ENCODE measurements around the gene CNTNAP4.

CNTNAP4 gene

DNA sequence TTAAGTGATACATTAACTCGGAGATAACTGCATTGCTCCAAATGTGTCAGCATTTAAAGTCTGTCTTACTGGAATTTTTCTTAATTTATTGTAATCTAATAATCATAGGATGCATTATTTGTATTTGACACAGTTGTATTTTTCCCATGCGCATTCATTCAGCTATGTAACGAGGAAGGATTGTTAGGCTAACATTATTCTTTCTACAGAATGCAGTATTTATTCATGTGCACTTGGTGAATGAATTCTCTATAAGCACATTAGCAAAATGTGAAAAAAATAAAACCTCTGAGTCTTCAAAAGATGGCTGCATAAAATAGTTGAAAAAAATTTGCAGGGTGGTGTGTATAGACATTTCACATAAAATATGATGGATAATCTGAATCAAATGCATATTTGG lies 168.6 kb downstream of the CNTNAP4 start:
- DNase-seq (ENCODE audit: low spot score): no peak
- Histone ChIP-seq H3K4me1 (ENCODE audit: control insufficient read depth in 2 of 2, insufficient read depth in 1 of 2, low read depth in 1 of 2, low read length in 2 of 2) (peaks cover 0 to 3% of the 10 kb centered on the region in 2 donors), H2BK12ac (ENCODE audit: low read length) (no peak overlapping the region), H3K4ac (ENCODE audit: low read length) (no peak overlapping the region), H2BK15ac (ENCODE audit: low read length) (no peak overlapping the region), H3K4me2 (ENCODE audit: insufficient read depth, low read length, poor library complexity, severe bottlenecking) (no peak overlapping the region), H2BK5ac (ENCODE audit: low read length) (no peak overlapping the region), H3K27ac (replicated peaks; ENCODE audit: low read length) (no peak overlapping the region), H3K79me1 (ENCODE audit: low read depth, low read length) (no peaks in the 10 kb centered on the region), H2BK120ac (ENCODE audit: low read depth, low read length) (no peak overlapping the region), H3K27me3 (ENCODE audit: control insufficient read depth in 3 of 3, insufficient read depth in 3 of 3, low read depth in 1 of 3, low read length in 3 of 3) (no peaks in the 10 kb centered on the region), H4K91ac (ENCODE audit: low read depth, low read length, poor library complexity) (no peak overlapping the region), H2AK5ac (ENCODE audit: low read depth, low read length) (no peak overlapping the region), H3K18ac (ENCODE audit: low read length) (no peak overlapping the region), H3K14ac (ENCODE audit: low read length) (no peak overlapping the region), H2AFZ (ENCODE audit: low read length) (no peak overlapping the region), H3K9me3 (replicated peaks in 1 of 2; ENCODE audit: control insufficient read depth in 2 of 2, insufficient read depth in 1 of 2, low read depth in 1 of 2, low read length in 2 of 2) (peaks cover 0 to 2% of the 10 kb centered on the region in 2 donors), H4K8ac (ENCODE audit: low read depth, low read length) (no peak overlapping the region), H3K36me3 (replicated peaks in 1 of 2; ENCODE audit: control insufficient read depth in 2 of 2, insufficient read depth in 2 of 2, low read length in 2 of 2) (no peaks in the 10 kb centered on the region), H3K9ac (ENCODE audit: low read depth, low read length, poor library complexity) (no peak overlapping the region), H3K23ac (ENCODE audit: low read depth, low read length, poor library complexity) (no peak overlapping the region), H3K4me3 (ENCODE audit: low read length in 2 of 2) (no peak overlapping the region)
- WGBS, 2 donors (ENCODE audit: extremely low coverage in 2 of 2, insufficient read length in 2 of 2, insufficient replicate concordance in 1 of 2): no CpG with 5 or more reads among the region's 3 CpGs

DNA sequence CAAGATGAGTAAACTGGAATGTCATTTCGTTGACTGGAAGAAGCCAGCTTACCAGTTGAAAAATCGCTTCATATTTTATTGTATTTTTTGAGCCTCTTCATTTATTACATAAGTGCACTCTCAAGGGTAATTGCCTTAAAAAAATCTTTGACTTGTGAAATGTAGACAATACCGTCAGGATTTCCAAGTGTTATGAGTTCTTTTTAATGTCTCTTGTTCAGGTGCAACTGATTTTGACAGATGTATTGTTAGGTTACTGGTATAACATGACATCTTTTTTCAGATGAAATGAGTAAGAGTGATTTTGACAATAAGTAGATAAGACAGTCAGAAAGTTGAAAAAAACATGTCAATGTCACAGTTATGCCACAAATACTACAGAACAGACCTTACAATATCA lies 169.1 kb downstream of the CNTNAP4 start:
- Histone ChIP-seq H3K79me1 (ENCODE audit: low read depth, low read length) (no peaks in the 10 kb centered on the region), H2AFZ (ENCODE audit: low read length) (no peak overlapping the region), H3K4me3 (ENCODE audit: low read length in 2 of 2) (no peak overlapping the region), H3K27me3 (ENCODE audit: control insufficient read depth in 3 of 3, insufficient read depth in 3 of 3, low read depth in 1 of 3, low read length in 3 of 3) (no peaks in the 10 kb centered on the region), H3K14ac (ENCODE audit: low read length) (no peak overlapping the region), H3K18ac (ENCODE audit: low read length) (no peak overlapping the region), H3K4me1 (ENCODE audit: control insufficient read depth in 2 of 2, insufficient read depth in 1 of 2, low read depth in 1 of 2, low read length in 2 of 2) (peaks cover 0 to 3% of the 10 kb centered on the region in 2 donors), H3K4ac (ENCODE audit: low read length) (no peak overlapping the region), H2BK12ac (ENCODE audit: low read length) (no peak overlapping the region), H4K91ac (ENCODE audit: low read depth, low read length, poor library complexity) (no peak overlapping the region), H4K8ac (ENCODE audit: low read depth, low read length) (no peak overlapping the region), H2BK15ac (ENCODE audit: low read length) (no peak overlapping the region), H3K9me3 (replicated peaks in 1 of 2; ENCODE audit: control insufficient read depth in 2 of 2, insufficient read depth in 1 of 2, low read depth in 1 of 2, low read length in 2 of 2) (peaks cover 0 to 2% of the 10 kb centered on the region in 2 donors), H2BK5ac (ENCODE audit: low read length) (no peak overlapping the region), H2BK120ac (ENCODE audit: low read depth, low read length) (no peak overlapping the region), H2AK5ac (ENCODE audit: low read depth, low read length) (no peak overlapping the region), H3K9ac (ENCODE audit: low read depth, low read length, poor library complexity) (no peak overlapping the region), H3K23ac (ENCODE audit: low read depth, low read length, poor library complexity) (no peak overlapping the region), H3K4me2 (ENCODE audit: insufficient read depth, low read length, poor library complexity, severe bottlenecking) (no peak overlapping the region), H3K27ac (replicated peaks; ENCODE audit: low read length) (no peak overlapping the region), H3K36me3 (replicated peaks in 1 of 2; ENCODE audit: control insufficient read depth in 2 of 2, insufficient read depth in 2 of 2, low read length in 2 of 2) (no peaks in the 10 kb centered on the region)
- DNase-seq (ENCODE audit: low spot score): no peak
- no CpG with 5 or more reads among the region's 3 CpGs for WGBS, 2 donors (ENCODE audit: extremely low coverage in 2 of 2, insufficient read length in 2 of 2, insufficient replicate concordance in 1 of 2)

DNA sequence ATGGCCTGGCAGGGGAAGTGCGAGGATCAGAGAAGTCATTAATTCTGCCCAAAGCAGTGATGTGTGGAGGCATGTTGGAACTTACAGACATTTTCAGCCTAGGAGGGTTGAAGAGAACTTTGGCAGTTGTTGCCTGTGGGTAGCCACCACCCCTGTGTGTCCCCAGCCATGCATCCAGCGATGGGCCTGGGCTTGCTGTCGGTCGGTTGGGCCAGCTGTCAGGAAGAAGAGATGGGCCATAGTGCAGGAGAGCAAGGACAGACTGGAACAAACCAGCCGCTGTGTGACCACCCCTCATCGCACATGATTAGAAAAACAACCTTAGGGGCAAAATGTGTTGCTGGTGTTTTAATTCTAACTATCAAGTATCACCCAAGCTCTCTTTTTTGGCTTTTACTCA lies 173.7 kb downstream of the CNTNAP4 start:
- no peak overlapping the region for H2AK5ac ChIP-seq (ENCODE audit: low read depth, low read length)
- H3K36me3 ChIP-seq (replicated peaks in 1 of 2; ENCODE audit: control insufficient read depth in 2 of 2, insufficient read depth in 2 of 2, low read length in 2 of 2): no peaks in the 10 kb centered on the region
- no peak overlapping the region for H2BK15ac ChIP-seq (ENCODE audit: low read length)
- H2BK12ac ChIP-seq (ENCODE audit: low read length): no peak overlapping the region
- DNase-seq (ENCODE audit: low spot score): no peak
- H3K79me1 ChIP-seq (ENCODE audit: low read depth, low read length): no peaks in the 10 kb centered on the region
- H4K8ac ChIP-seq (ENCODE audit: low read depth, low read length): no peak overlapping the region
- no peak overlapping the region for H2BK120ac ChIP-seq (ENCODE audit: low read depth, low read length)
- H3K14ac ChIP-seq (ENCODE audit: low read length): no peak overlapping the region
- H4K91ac ChIP-seq (ENCODE audit: low read depth, low read length, poor library complexity): no peak overlapping the region
- H3K27ac ChIP-seq (replicated peaks; ENCODE audit: low read length): no peak overlapping the region
- WGBS, 2 donors (ENCODE audit: extremely low coverage in 2 of 2, insufficient read length in 2 of 2, insufficient replicate concordance in 1 of 2): no CpG with 5 or more reads among the region's 6 CpGs
- no peak overlapping the region for H3K4ac ChIP-seq (ENCODE audit: low read length)
- peak overlapping the region; percentile 42 for H2AFZ ChIP-seq (ENCODE audit: low read length)
- H2BK5ac ChIP-seq (ENCODE audit: low read length): no peak overlapping the region
- H3K18ac ChIP-seq (ENCODE audit: low read length): no peak overlapping the region
- no peak overlapping the region for H3K23ac ChIP-seq (ENCODE audit: low read depth, low read length, poor library complexity)
- H3K4me1 ChIP-seq (ENCODE audit: control insufficient read depth in 2 of 2, insufficient read depth in 1 of 2, low read depth in 1 of 2, low read length in 2 of 2): no peaks in the 10 kb centered on the region
- no peak overlapping the region for H3K4me3 ChIP-seq (ENCODE audit: low read length in 2 of 2)
- H3K9ac ChIP-seq (ENCODE audit: low read depth, low read length, poor library complexity): no peak overlapping the region
- no peaks in the 10 kb centered on the region for H3K9me3 ChIP-seq (replicated peaks in 1 of 2; ENCODE audit: control insufficient read depth in 2 of 2, insufficient read depth in 1 of 2, low read depth in 1 of 2, low read length in 2 of 2)
- no peaks in the 10 kb centered on the region for H3K27me3 ChIP-seq (ENCODE audit: control insufficient read depth in 3 of 3, insufficient read depth in 3 of 3, low read depth in 1 of 3, low read length in 3 of 3)
- no peak overlapping the region for H3K4me2 ChIP-seq (ENCODE audit: insufficient read depth, low read length, poor library complexity, severe bottlenecking)

DNA sequence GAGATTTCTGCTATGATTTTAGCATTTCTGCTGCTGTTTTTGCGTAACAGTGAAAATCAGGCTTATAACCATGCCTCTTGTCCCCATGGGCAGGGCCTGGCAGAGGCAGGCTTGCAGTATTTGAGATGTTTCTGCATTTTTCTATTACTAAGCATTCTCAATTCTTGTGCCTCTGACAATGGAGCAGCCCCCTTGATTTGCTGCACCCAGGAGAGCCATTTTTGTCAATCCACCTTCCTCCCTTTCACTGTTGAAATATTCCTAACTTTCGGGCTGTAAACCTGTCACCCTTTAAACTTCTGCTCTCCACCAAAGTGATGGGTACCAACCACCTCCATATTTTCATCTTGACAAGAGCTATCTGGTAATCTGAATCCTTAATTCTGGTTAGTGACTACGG lies 178.1 kb downstream of the CNTNAP4 start:
- no peak overlapping the region for H3K23ac ChIP-seq (ENCODE audit: low read depth, low read length, poor library complexity)
- H4K8ac ChIP-seq (ENCODE audit: low read depth, low read length): no peak overlapping the region
- no peak overlapping the region for H4K91ac ChIP-seq (ENCODE audit: low read depth, low read length, poor library complexity)

More for the DNA sequence above, 178.1 kb downstream of the CNTNAP4 start:
- H2BK5ac ChIP-seq (ENCODE audit: low read length): no peak overlapping the region
- H3K14ac ChIP-seq (ENCODE audit: low read length): no peak overlapping the region
- H2BK15ac ChIP-seq (ENCODE audit: low read length): no peak overlapping the region
- no peak overlapping the region for H2BK12ac ChIP-seq (ENCODE audit: low read length)
- H2BK120ac ChIP-seq (ENCODE audit: low read depth, low read length): no peak overlapping the region
- no peaks in the 10 kb centered on the region for H3K4me1 ChIP-seq (ENCODE audit: control insufficient read depth in 2 of 2, insufficient read depth in 1 of 2, low read depth in 1 of 2, low read length in 2 of 2)
- H3K27me3 ChIP-seq (ENCODE audit: control insufficient read depth in 3 of 3, insufficient read depth in 3 of 3, low read depth in 1 of 3, low read length in 3 of 3): no peaks in the 10 kb centered on the region
- H2AK5ac ChIP-seq (ENCODE audit: low read depth, low read length): no peak overlapping the region
- no peaks in the 10 kb centered on the region for H3K79me1 ChIP-seq (ENCODE audit: low read depth, low read length)
- no peaks in the 10 kb centered on the region for H3K36me3 ChIP-seq (replicated peaks in 1 of 2; ENCODE audit: control insufficient read depth in 2 of 2, insufficient read depth in 2 of 2, low read length in 2 of 2)
- DNase-seq (ENCODE audit: low spot score): no peak
- no peak overlapping the region for H2AFZ ChIP-seq (ENCODE audit: low read length)
- no peak overlapping the region for H3K4me3 ChIP-seq (ENCODE audit: low read length in 2 of 2)
- H3K9me3 ChIP-seq (replicated peaks in 1 of 2; ENCODE audit: control insufficient read depth in 2 of 2, insufficient read depth in 1 of 2, low read depth in 1 of 2, low read length in 2 of 2): no peaks in the 10 kb centered on the region
- H3K4me2 ChIP-seq (ENCODE audit: insufficient read depth, low read length, poor library complexity, severe bottlenecking): no peak overlapping the region
- H3K18ac ChIP-seq (ENCODE audit: low read length): no peak overlapping the region
- no peak overlapping the region for H3K9ac ChIP-seq (ENCODE audit: low read depth, low read length, poor library complexity)
- H3K4ac ChIP-seq (ENCODE audit: low read length): no peak overlapping the region
- WGBS, 2 donors (ENCODE audit: extremely low coverage in 2 of 2, insufficient read length in 2 of 2, insufficient replicate concordance in 1 of 2): no CpG with 5 or more reads among the region's 3 CpGs
- H3K27ac ChIP-seq (replicated peaks; ENCODE audit: low read length): no peak overlapping the region

All from neuronal stem cell (in vitro differentiated cells).